Endothelial cell (in vitro differentiated cells): ENCODE measurements around the gene CA11. TPM values are rescaled to one million over a fixed set of nuclear protein-coding genes. Genes with fewer than 3 reads are reported as not detected.
A peak's percentile ranks its signal among the peaks of the same experiment; 100 is the strongest.

ENCODE experiments used
- DNase-seq: peaks from one replicate; pipeline ENCODE4 v3.0.0; 2021; ENCODE audit warnings: low spot score
- H3K27ac Mint-ChIP-seq: one replicate; pipeline ENCODE4 v1.8.0; 2021; ENCODE audit warnings: mixed read lengths, inconsistent platforms; ENCODE audit not compliant: unreplicated experiment
- H3K27me3 Mint-ChIP-seq: one replicate; pipeline ENCODE4 v1.8.0; 2021; ENCODE audit warnings: mild to moderate bottlenecking, moderate library complexity, mixed read lengths, inconsistent platforms; ENCODE audit not compliant: unreplicated experiment
- H3K36me3 Mint-ChIP-seq: one replicate; pipeline ENCODE4 v1.8.0; 2021; ENCODE audit warnings: mild to moderate bottlenecking, low read depth, mixed read lengths, inconsistent platforms; ENCODE audit not compliant: unreplicated experiment
- H3K4me1 Mint-ChIP-seq: one replicate; pipeline ENCODE4 v1.8.0; 2021; ENCODE audit warnings: mild to moderate bottlenecking, mixed read lengths, inconsistent platforms; ENCODE audit not compliant: unreplicated experiment
- H3K4me3 Mint-ChIP-seq: one replicate; pipeline ENCODE4 v1.8.0; 2021; ENCODE audit warnings: mild to moderate bottlenecking, mixed read lengths, inconsistent platforms; ENCODE audit not compliant: unreplicated experiment
- H3K9me3 Mint-ChIP-seq: one replicate; pipeline ENCODE4 v1.8.0; 2021; ENCODE audit warnings: mixed read lengths, inconsistent platforms; ENCODE audit not compliant: unreplicated experiment
- total RNA-seq: library from RNA; stranded (reverse); fragmentation: NEBNext Ultra II Directional; extraction: Animal tissue kit (Norgen Biotek cat#: 25700); gene quantifications from one replicate; pipeline ENCODE4 v1.2.1, GENCODE V29; 2021; ENCODE audit not compliant: unreplicated experiment
- TF ChIP-seq, protein P1 (sequence below): fragments of 200-600 bp; sonication (generic); IDR thresholded peaks from one replicate; pipeline ENCODE4 v1.5.0; 2021; ENCODE audit warnings: antibody characterized with exemption; ENCODE audit not compliant: unreplicated experiment

CA11 gene
- total RNA-seq, 1 donor from 2014 or later, result 11.9 TPM

DNA sequence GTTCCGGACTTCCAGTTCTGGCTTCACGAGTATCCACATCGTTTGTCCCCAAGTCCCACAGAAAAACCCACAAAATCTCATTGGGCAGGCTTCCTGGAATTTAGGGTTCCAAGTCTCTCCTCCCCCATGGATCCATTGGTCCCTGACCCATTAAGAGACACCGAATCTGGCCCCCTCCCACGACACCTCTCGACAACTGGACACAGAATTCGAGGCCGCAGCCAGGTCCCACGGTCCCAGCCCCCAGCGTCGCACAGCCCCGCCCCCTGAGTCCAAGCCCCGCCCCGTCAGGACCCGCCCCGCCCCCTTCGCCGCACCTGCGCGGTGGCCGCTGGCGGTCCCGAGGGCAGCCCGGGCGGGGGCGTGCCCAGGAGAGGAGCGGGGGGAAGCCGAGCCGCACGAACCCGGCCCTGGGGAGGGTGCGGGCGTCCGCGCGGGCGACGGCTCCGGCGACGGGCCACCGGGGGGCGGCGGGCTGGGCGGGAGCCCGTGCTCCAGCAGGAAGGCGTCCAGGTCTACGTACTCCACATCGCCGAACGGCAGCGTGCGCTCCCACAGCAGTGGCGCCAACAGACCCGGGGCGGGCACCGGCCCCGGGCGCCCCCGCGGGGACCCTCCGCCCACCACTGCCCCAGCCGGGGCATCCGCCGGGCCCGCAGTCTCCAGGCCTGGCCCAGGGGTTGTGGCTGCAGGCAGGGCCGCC is 10.6 kb downstream of the CA11 start:
- no peaks in the 10 kb centered on the region for H3K9me3 Mint-ChIP-seq
- H3K27ac Mint-ChIP-seq, result no peak overlapping the region
- H3K36me3 Mint-ChIP-seq, result peaks cover 5% of the 10 kb centered on the region
- H3K27me3 Mint-ChIP-seq, result peaks cover 22% of the 10 kb centered on the region
- H3K4me3 Mint-ChIP-seq, result peak overlapping the region; percentile 67
- DNase-seq, result peak; percentile 67
- TF ChIP-seq, protein P1, sequence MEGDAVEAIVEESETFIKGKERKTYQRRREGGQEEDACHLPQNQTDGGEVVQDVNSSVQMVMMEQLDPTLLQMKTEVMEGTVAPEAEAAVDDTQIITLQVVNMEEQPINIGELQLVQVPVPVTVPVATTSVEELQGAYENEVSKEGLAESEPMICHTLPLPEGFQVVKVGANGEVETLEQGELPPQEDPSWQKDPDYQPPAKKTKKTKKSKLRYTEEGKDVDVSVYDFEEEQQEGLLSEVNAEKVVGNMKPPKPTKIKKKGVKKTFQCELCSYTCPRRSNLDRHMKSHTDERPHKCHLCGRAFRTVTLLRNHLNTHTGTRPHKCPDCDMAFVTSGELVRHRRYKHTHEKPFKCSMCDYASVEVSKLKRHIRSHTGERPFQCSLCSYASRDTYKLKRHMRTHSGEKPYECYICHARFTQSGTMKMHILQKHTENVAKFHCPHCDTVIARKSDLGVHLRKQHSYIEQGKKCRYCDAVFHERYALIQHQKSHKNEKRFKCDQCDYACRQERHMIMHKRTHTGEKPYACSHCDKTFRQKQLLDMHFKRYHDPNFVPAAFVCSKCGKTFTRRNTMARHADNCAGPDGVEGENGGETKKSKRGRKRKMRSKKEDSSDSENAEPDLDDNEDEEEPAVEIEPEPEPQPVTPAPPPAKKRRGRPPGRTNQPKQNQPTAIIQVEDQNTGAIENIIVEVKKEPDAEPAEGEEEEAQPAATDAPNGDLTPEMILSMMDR, result no peak
- peaks cover 19% of the 10 kb centered on the region for H3K4me1 Mint-ChIP-seq

DNA sequence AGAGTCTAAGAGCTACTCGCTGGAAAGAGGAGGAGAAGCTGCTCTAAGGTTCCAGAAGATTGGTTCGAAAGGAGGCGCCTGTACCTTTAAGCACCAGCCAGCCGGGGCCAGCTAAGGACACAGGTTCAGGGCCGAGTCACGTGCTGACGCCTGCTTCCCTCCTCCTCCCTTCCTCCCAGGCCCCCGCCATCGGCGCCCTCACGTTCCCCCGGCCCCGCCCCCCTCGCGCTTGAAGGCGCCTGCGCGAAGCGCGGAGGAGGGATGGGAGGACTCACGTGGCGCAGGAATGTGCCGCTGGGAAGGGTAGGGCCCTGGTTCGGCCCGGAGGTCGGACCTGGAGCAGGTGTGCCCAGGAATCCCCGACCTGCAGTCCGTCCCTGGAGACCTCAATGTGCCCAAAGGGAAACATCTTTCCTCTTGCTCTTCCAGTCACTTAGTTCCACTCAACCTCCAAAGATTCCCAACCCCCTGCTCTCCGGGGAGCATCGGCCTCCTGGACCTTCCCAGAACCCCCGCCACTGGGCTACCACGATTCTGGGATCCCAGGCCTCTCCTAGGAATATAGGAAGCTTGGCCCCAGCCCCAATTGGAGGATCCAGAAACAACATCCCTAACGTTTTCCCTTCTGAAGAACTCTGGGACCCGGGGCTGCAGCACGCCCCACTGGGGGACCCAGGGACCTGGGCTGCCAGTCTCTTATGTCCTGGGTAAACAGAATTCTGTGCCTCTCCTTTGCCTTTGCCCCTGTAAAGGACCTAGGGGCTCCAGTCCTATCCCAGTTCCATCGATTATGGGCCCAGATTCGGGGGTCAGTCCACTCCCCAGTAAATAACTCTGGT is 11.3 kb downstream of the CA11 start:
- TF ChIP-seq, protein P1, result no peak
- peaks cover 14% of the 10 kb centered on the region for H3K4me1 Mint-ChIP-seq
- H3K36me3 Mint-ChIP-seq, result peaks cover 5% of the 10 kb centered on the region
- no peak overlapping the region for H3K27ac Mint-ChIP-seq
- H3K4me3 Mint-ChIP-seq, result peak overlapping the region; percentile 67
- peak; percentile 84 for DNase-seq
- H3K27me3 Mint-ChIP-seq, result peaks cover 25% of the 10 kb centered on the region
- H3K9me3 Mint-ChIP-seq, result no peaks in the 10 kb centered on the region

DNA sequence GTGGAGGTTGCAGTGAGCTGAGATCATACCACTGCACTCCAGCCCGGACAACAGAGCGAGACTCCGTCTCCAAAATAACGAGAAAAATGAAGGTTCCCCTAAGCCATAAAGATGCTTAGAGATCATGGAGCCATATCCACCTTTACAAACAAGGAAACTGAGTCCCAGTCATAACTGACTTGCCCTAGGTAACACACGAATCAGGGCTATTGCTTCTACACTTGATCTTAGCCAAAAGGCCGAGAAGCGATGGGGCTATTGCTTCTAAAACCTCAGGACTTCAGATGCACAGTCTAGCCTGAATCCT is 12.0 kb downstream of the CA11 start:
- peaks cover 5% of the 10 kb centered on the region for H3K36me3 Mint-ChIP-seq
- no peak overlapping the region for H3K27ac Mint-ChIP-seq

DNA sequence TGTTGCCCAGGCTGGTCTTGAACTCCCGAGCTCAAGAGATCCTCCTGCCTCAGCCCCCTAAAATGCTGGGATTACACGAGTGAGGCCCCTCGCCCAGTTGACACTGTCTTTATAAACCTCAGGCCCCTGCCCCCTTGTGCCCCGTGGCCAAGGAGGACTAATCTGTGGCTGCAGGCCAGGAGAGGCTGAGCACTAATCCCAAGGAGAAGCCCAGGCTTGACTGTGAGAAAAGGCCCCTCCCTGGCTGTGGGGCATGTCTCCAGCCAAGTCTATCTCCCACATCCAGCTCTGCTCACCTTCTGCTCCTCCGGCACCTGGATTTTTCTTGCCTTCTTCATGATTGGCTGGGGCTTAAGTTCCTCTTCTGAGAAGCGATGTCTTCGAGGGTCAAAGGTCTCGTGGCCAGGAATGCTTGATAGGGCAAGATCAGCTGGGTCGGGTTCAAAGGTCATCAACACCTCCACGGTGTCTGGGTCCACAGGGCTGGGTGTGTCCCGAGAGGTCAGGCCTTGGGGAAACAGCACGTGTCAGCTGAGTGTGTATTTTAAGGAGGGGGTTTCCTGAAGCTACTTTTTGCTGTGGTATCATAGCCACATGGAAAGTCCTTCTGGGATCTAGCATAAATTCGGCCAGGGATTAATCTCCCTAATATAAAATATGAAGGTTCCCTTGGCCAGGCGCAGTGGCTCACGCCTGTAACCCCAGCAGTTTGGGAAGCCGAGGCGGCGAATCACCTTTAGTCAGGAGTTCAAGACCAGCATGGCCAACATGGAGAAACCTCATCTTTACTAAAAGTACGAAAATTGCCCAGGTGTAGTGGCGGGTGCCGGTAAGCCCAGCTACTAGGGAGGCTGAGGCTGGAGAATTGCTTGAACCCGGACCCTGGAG is 12.6 kb downstream of the CA11 start:
- Mint-ChIP-seq H3K27ac (no peak overlapping the region), H3K36me3 (peaks cover 2% of the 10 kb centered on the region), H3K4me1 (peaks cover 12% of the 10 kb centered on the region), H3K4me3 (peak overlapping the region; percentile 4), H3K9me3 (no peaks in the 10 kb centered on the region), H3K27me3 (peaks cover 25% of the 10 kb centered on the region)
- TF ChIP-seq, protein P1, result no peak
- no peak for DNase-seq

More for the DNA sequence above, 12.0 kb downstream of the CA11 start:
- Mint-ChIP-seq H3K27me3 (peaks cover 22% of the 10 kb centered on the region), H3K9me3 (no peaks in the 10 kb centered on the region), H3K4me3 (no peak overlapping the region), H3K4me1 (peaks cover 14% of the 10 kb centered on the region)
- TF ChIP-seq, protein P1, result no peak
- no peak for DNase-seq
